HEK293 (cell line): ENCODE results near the gene UPF2.

Experiments
- ATF2 ChIP-seq: fragments of 450-650 bp; formaldehyde crosslinking; IDR thresholded peaks from 2 replicates; pipeline ENCODE4 v1.5.1; 2016; ENCODE audit warnings: missing biosample characterization, missing genetic modification characterization, low read depth
- KLF1 ChIP-seq: fragments of 450-650 bp; formaldehyde crosslinking; IDR thresholded peaks from 2 replicates; pipeline ENCODE4 v1.5.1; 2016; ENCODE audit warnings: missing biosample characterization, missing genetic modification characterization
- KLF7 ChIP-seq: fragments of 450-650 bp; formaldehyde crosslinking; IDR thresholded peaks from 2 replicates; pipeline ENCODE4 v1.5.1; 2016; ENCODE audit warnings: missing biosample characterization, missing genetic modification characterization, borderline replicate concordance
- KLF9 ChIP-seq: fragments of 450-650 bp; formaldehyde crosslinking; IDR thresholded peaks from 2 replicates; pipeline ENCODE4 v1.5.1; 2016; ENCODE audit warnings: missing biosample characterization, missing genetic modification characterization, low read depth
- MYNN ChIP-seq: fragments of 450-650 bp; formaldehyde crosslinking; IDR thresholded peaks from 2 replicates; pipeline ENCODE4 v1.5.1; 2016; ENCODE audit warnings: missing biosample characterization, missing genetic modification characterization, borderline replicate concordance
- PRDM1 ChIP-seq: fragments of 450-650 bp; formaldehyde crosslinking; IDR thresholded peaks from 2 replicates; pipeline ENCODE4; 2016; ENCODE audit warnings: missing biosample characterization, missing genetic modification characterization
- REPIN1 ChIP-seq: fragments of 450-650 bp; formaldehyde crosslinking; IDR thresholded peaks from 2 replicates; pipeline ENCODE4 v1.5.1; 2017; ENCODE audit warnings: missing biosample characterization, missing genetic modification characterization, low read depth
- SCRT2 ChIP-seq: fragments of 450-650 bp; formaldehyde crosslinking; IDR thresholded peaks from 2 replicates; pipeline ENCODE4 v1.5.1; 2016; ENCODE audit warnings: missing biosample characterization, missing genetic modification characterization
- TRIM28 ChIP-seq: IDR thresholded peaks from 2 replicates; pipeline ENCODE4 v1.6.1; 2011; ENCODE audit warnings: low read length, control low read depth, borderline replicate concordance
- YY2 ChIP-seq: fragments of 450-650 bp; formaldehyde crosslinking; IDR thresholded peaks from 2 replicates; pipeline ENCODE4 v1.5.1; 2016; ENCODE audit warnings: missing biosample characterization, missing genetic modification characterization
- ZEB2 ChIP-seq: fragments of 450-650 bp; formaldehyde crosslinking; IDR thresholded peaks from 2 replicates; pipeline ENCODE4 v1.5.1; 2016; ENCODE audit warnings: missing biosample characterization, missing genetic modification characterization
- ZNF175 ChIP-seq: fragments of 450-650 bp; formaldehyde crosslinking; IDR thresholded peaks from 2 replicates; pipeline ENCODE4 v1.5.1; 2016; ENCODE audit warnings: missing biosample characterization, missing genetic modification characterization
- ZNF221 ChIP-seq: fragments of 450-650 bp; formaldehyde crosslinking; IDR thresholded peaks from 2 replicates; pipeline ENCODE4 v1.5.1; 2017; ENCODE audit warnings: missing biosample characterization, missing genetic modification characterization, borderline replicate concordance
- ZNF23 ChIP-seq: fragments of 450-650 bp; formaldehyde crosslinking; IDR thresholded peaks from 2 replicates; pipeline ENCODE4 v1.5.1; 2016; ENCODE audit warnings: missing biosample characterization, missing genetic modification characterization, borderline replicate concordance
- ZNF366 ChIP-seq: fragments of 450-650 bp; formaldehyde crosslinking; conservative IDR thresholded peaks from 2 replicates; pipeline ENCODE4 v1.5.1; 2016; ENCODE audit warnings: missing biosample characterization, missing genetic modification characterization
- ZNF37A ChIP-seq: fragments of 450-650 bp; IDR thresholded peaks from 2 replicates; pipeline ENCODE4 v1.5.1; 2018; ENCODE audit warnings: missing biosample characterization, missing genetic modification characterization
- ZNF473 ChIP-seq: fragments of 450-650 bp; formaldehyde crosslinking; IDR thresholded peaks from 2 replicates; pipeline ENCODE4 v1.5.1; 2017; ENCODE audit warnings: missing biosample characterization, missing genetic modification characterization
- ZNF48 ChIP-seq: fragments of 450-650 bp; formaldehyde crosslinking; IDR thresholded peaks from 2 replicates; pipeline ENCODE4 v1.5.1; 2016; ENCODE audit warnings: missing biosample characterization, missing genetic modification characterization
- ZNF510 ChIP-seq: fragments of 450-650 bp; formaldehyde crosslinking; IDR thresholded peaks from 2 replicates; pipeline ENCODE4 v1.5.1; 2018; ENCODE audit warnings: mild to moderate bottlenecking, missing genetic modification characterization, missing biosample characterization; ENCODE audit not compliant: insufficient replicate concordance
- ZNF549 ChIP-seq: fragments of 450-650 bp; IDR thresholded peaks from 2 replicates; pipeline ENCODE4 v1.5.1; 2018; ENCODE audit warnings: missing biosample characterization, missing genetic modification characterization, mild to moderate bottlenecking, inconsistent platforms, moderate library complexity
- ZNF555 ChIP-seq: fragments of 450-650 bp; formaldehyde crosslinking; conservative IDR thresholded peaks from 2 replicates; pipeline ENCODE4 v1.5.1; 2017; ENCODE audit warnings: missing biosample characterization, mild to moderate bottlenecking, missing genetic modification characterization, inconsistent platforms
- ZNF558 ChIP-seq: fragments of 450-650 bp; formaldehyde crosslinking; IDR thresholded peaks from 2 replicates; pipeline ENCODE4 v1.5.1; 2016; ENCODE audit warnings: missing biosample characterization, missing genetic modification characterization
- ZNF600 ChIP-seq: fragments of 450-650 bp; formaldehyde crosslinking; IDR thresholded peaks from 2 replicates; pipeline ENCODE4 v1.5.1; 2016; ENCODE audit warnings: missing biosample characterization, missing genetic modification characterization
- ZNF610 ChIP-seq: fragments of 450-650 bp; formaldehyde crosslinking; IDR thresholded peaks from 2 replicates; pipeline ENCODE4 v1.5.1; 2016; ENCODE audit warnings: missing biosample characterization, missing genetic modification characterization, borderline replicate concordance
- ZNF621 ChIP-seq: fragments of 450-650 bp; formaldehyde crosslinking; IDR thresholded peaks from 2 replicates; pipeline ENCODE4 v1.5.1; 2017; ENCODE audit warnings: missing biosample characterization, missing genetic modification characterization
- ZNF76 ChIP-seq: fragments of 450-650 bp; formaldehyde crosslinking; IDR thresholded peaks from 2 replicates; pipeline ENCODE4; 2016; ENCODE audit warnings: low read depth, missing biosample characterization, missing genetic modification characterization, borderline replicate concordance
- ZNF777 ChIP-seq: fragments of 450-650 bp; formaldehyde crosslinking; IDR thresholded peaks from 2 replicates; pipeline ENCODE4 v1.5.1; 2017; ENCODE audit warnings: missing biosample characterization, missing genetic modification characterization, borderline replicate concordance
- ZNF830 ChIP-seq: fragments of 450-650 bp; IDR thresholded peaks from 2 replicates; pipeline ENCODE4 v1.5.0; 2018; ENCODE audit warnings: missing biosample characterization, missing genetic modification characterization, low read depth, mild to moderate bottlenecking, moderate library complexity
- ZNF837 ChIP-seq: fragments of 450-650 bp; formaldehyde crosslinking; IDR thresholded peaks from 2 replicates; pipeline ENCODE4 v1.5.1; 2016; ENCODE audit warnings: missing biosample characterization, missing genetic modification characterization
- ZSCAN16 ChIP-seq: fragments of 450-650 bp; formaldehyde crosslinking; IDR thresholded peaks from 2 replicates; pipeline ENCODE4 v1.5.1; 2016; ENCODE audit warnings: missing biosample characterization, missing genetic modification characterization
- ZSCAN30 ChIP-seq: fragments of 450-650 bp; IDR thresholded peaks from 2 replicates; pipeline ENCODE4 v1.5.1; 2018; ENCODE audit warnings: missing biosample characterization, mild to moderate bottlenecking, missing genetic modification characterization, moderate library complexity
- TF ChIP-seq, protein P1 (sequence below): fragments of 450-650 bp; formaldehyde crosslinking; IDR thresholded peaks from 2 replicates; pipeline ENCODE4 v1.5.1; 2016; ENCODE audit warnings: missing biosample characterization, missing genetic modification characterization
- TF ChIP-seq, protein P2 (sequence below): fragments of 450-650 bp; formaldehyde crosslinking; IDR thresholded peaks from 2 replicates; pipeline ENCODE4 v1.5.1; 2017; ENCODE audit warnings: missing biosample characterization, mild to moderate bottlenecking, missing genetic modification characterization, moderate library complexity
- TF ChIP-seq, protein P3 (sequence below): fragments of 450-650 bp; formaldehyde crosslinking; IDR thresholded peaks from 2 replicates; pipeline ENCODE4 v1.5.1; 2017; ENCODE audit warnings: missing biosample characterization, missing genetic modification characterization

The UPF2 gene

DNA sequence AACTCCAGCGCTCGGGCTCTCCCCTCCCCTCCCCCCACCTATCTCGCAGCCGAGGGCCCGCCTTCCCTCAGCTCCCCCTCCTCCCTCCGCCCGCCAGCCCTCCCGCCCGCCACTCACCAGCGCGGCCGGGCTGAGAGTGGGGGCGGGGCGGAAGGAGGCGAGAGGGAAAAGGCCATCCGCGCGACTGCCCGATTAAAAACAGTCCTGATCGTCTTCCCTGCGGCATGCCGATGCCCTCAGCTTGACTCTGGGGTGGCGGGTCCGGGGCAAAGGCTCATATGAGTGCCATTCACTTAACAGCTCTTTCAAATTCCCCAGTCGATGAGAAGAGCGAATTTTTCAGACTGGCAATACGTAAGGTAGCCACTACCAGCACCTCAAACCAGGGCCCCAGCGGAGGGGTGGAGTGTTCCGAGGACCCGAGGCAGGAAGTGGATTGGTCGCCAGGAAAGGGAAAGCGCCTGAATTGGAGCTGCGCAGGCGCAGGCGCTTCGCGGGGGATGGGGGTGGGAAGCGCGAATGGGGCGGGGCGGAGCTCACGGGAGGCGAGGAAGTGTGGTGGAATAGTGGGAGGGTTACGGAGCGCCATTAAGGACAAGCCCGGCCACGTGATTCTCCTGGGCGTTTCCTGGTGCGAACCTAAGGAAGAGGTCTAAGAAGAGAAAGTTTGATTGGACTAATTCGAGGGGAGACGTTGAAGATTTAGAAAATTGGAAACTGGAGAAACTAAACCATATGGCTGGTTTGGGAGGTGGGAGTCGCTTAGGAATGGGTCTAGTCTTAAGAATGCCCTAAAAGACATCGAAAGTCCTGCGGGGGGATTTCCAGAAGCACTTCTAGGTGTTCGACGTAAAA lies at the start of gene UPF2 (continued):
- no peak for TF ChIP-seq ZNF830 (tag by site-specific recombination)
- TF ChIP-seq ZNF76 (tag by site-specific recombination) = peak; percentile 79; the same call in 1 of the 2 replicates
- TF ChIP-seq ZEB2 (tag by site-specific recombination) = no peak; the same call in 1 of the 2 replicates
- TF ChIP-seq ZNF23 (tag by site-specific recombination) = no peak
- TF ChIP-seq, protein P1, sequence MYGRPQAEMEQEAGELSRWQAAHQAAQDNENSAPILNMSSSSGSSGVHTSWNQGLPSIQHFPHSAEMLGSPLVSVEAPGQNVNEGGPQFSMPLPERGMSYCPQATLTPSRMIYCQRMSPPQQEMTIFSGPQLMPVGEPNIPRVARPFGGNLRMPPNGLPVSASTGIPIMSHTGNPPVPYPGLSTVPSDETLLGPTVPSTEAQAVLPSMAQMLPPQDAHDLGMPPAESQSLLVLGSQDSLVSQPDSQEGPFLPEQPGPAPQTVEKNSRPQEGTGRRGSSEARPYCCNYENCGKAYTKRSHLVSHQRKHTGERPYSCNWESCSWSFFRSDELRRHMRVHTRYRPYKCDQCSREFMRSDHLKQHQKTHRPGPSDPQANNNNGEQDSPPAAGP (tag by site-specific recombination) = peak; percentile 72; the same call in 1 of the 2 replicates
- TF ChIP-seq ATF2 (tag by site-specific recombination) = no peak
- TF ChIP-seq ZNF600 (tag by site-specific recombination) = peak; percentile 99
- no peak for TF ChIP-seq YY2 (tag by site-specific recombination)
- TF ChIP-seq ZNF366 = peak; percentile 82
- no peak for TF ChIP-seq ZNF777 (tag by site-specific recombination)
- peak; percentile 32; the same call in 1 of the 2 replicates for TF ChIP-seq KLF7 (tag by site-specific recombination)
- no peak for TF ChIP-seq ZNF510
- no peak for TF ChIP-seq ZNF48 (tag by site-specific recombination)
- TF ChIP-seq ZNF221 (tag by site-specific recombination) = no peak
- TF ChIP-seq ZNF175 (tag by site-specific recombination) = no peak
- TF ChIP-seq ZNF555 = no peak
- TF ChIP-seq ZSCAN30 = 0 out of 2 replicates have a peak, but pooled peaks have one; percentile 38
- no peak; the same call in 1 of the 2 replicates for TF ChIP-seq ZNF558 (tag by site-specific recombination)
- no peak for TF ChIP-seq ZNF837 (tag by site-specific recombination)
- TF ChIP-seq ZNF621 = no peak
- no peak for TF ChIP-seq REPIN1 (tag by site-specific recombination)
- TF ChIP-seq ZNF473 (tag by site-specific recombination) = no peak
- TF ChIP-seq KLF1 = peak; percentile 46
- TF ChIP-seq ZNF37A (tag by site-specific recombination) = no peak
- no peak for TF ChIP-seq ZSCAN16 (tag by site-specific recombination)
- TF ChIP-seq ZNF549 (tag by site-specific recombination) = no peak
- no peak for TF ChIP-seq TRIM28
- TF ChIP-seq SCRT2 (tag by site-specific recombination) = no peak
- TF ChIP-seq, protein P2, sequence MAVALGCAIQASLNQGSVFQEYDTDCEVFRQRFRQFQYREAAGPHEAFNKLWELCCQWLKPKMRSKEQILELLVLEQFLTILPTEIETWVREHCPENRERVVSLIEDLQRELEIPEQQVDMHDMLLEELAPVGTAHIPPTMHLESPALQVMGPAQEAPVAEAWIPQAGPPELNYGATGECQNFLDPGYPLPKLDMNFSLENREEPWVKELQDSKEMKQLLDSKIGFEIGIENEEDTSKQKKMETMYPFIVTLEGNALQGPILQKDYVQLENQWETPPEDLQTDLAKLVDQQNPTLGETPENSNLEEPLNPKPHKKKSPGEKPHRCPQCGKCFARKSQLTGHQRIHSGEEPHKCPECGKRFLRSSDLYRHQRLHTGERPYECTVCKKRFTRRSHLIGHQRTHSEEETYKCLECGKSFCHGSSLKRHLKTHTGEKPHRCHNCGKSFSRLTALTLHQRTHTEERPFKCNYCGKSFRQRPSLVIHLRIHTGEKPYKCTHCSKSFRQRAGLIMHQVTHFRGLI (tag by site-specific recombination) = peak; percentile 21; the same call in 1 of the 2 replicates
- TF ChIP-seq, protein P3, sequence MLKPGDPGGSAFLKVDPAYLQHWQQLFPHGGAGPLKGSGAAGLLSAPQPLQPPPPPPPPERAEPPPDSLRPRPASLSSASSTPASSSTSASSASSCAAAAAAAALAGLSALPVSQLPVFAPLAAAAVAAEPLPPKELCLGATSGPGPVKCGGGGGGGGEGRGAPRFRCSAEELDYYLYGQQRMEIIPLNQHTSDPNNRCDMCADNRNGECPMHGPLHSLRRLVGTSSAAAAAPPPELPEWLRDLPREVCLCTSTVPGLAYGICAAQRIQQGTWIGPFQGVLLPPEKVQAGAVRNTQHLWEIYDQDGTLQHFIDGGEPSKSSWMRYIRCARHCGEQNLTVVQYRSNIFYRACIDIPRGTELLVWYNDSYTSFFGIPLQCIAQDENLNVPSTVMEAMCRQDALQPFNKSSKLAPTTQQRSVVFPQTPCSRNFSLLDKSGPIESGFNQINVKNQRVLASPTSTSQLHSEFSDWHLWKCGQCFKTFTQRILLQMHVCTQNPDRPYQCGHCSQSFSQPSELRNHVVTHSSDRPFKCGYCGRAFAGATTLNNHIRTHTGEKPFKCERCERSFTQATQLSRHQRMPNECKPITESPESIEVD (tag by site-specific recombination) = no peak
- 0 out of 2 replicates have a peak, but pooled peaks have one; percentile 5 for TF ChIP-seq PRDM1 (tag by site-specific recombination)
- TF ChIP-seq ZNF610 (tag by site-specific recombination) = no peak
- no peak for TF ChIP-seq MYNN (tag by site-specific recombination)
- TF ChIP-seq KLF9 = peak; percentile 72; the same call in 1 of the 2 replicates
